SK-N-SH (cell line): ENCODE measurements around the gene NUMB. TPM values are rescaled to one million over a fixed set of nuclear protein-coding genes. Genes with fewer than 3 reads are reported as not detected.

ENCODE experiments used
- CTCF ChIA-PET: fragments of 300-600, 350-600 bp; formaldehyde crosslinking; extraction: SDS; loops from one replicate; lab custom pipeline; 2021; lab: Yijun Ruan, JAX
- POLR2A ChIA-PET: fragments of 350-600 bp; sonication (Branson Sonifier 250); formaldehyde crosslinking; extraction: SDS; loops from one replicate; lab custom pipeline; 2020; ENCODE audit warnings: antibody characterized with exemption, inconsistent platforms; lab: Yijun Ruan, JAX
- DNase-seq: peaks from one replicate; pipeline ENCODE4 v3.0.0; 2012
- H2AFZ ChIP-seq: fragments of 200-600 bp; sonication (generic); 2 replicates; pipeline ENCODE4 v1.8.1; 2016; ENCODE audit warnings: antibody characterized with exemption, mild to moderate bottlenecking, low read depth
- H3F3A ChIP-seq: fragments of 200-600 bp; sonication (generic); replicated peaks from 2 replicates; pipeline ENCODE3; 2016; ENCODE audit warnings: antibody characterized with exemption, mild to moderate bottlenecking; ENCODE audit not compliant: insufficient read depth
- H3K27ac ChIP-seq, 2 experiments: fragments of 200-500 bp in 1 of 2; fragments of 200-600 bp in 1 of 2; sonication (Bioruptor generic) in 1 of 2; sonication (generic), shearing (Covaris generic) in 1 of 2; 2 replicates each; pipeline versions ENCODE4 v1.5.1 to v1.6.1; 2014 to 2016; ENCODE audit warnings: low read depth in 2 of 2, inconsistent platforms in 1 of 2, low read length in 1 of 2, mild to moderate bottlenecking in 1 of 2, mixed read lengths in 1 of 2
- H3K27me3 ChIP-seq: fragments of 200-600 bp; sonication (generic), shearing (Covaris generic); 2 replicates; pipeline ENCODE4 v1.6.1; 2016; ENCODE audit warnings: mixed run types; ENCODE audit not compliant: insufficient read depth
- H3K36me3 ChIP-seq, 2 experiments: fragments of 200-500 bp in 1 of 2; fragments of 200-600 bp in 1 of 2; sonication (Bioruptor generic) in 1 of 2; sonication (generic) in 1 of 2; replicated peaks in 1 of 2; 2 replicates each; pipeline versions ENCODE3 to v1.5.1; 2014 to 2016; ENCODE audit warnings: low read length in 1 of 2, mild to moderate bottlenecking in 1 of 2; ENCODE audit not compliant: insufficient read depth in 2 of 2, control insufficient read depth in 1 of 2
- H3K4me1 ChIP-seq, 2 experiments: fragments of 200-500 bp in 1 of 2; fragments of 200-600 bp in 1 of 2; sonication (Bioruptor generic) in 1 of 2; sonication (generic), shearing (Covaris generic) in 1 of 2; 2 replicates each; pipeline versions ENCODE4 v1.5.1 to v1.6.1; 2014 to 2016; ENCODE audit warnings: low read depth in 1 of 2, low read length in 1 of 2, mixed run types in 1 of 2; ENCODE audit not compliant: insufficient read depth in 2 of 2, control insufficient read depth in 1 of 2
- H3K4me2 ChIP-seq: fragments of 200-600 bp; sonication (generic), shearing (Covaris generic); 2 replicates; pipeline ENCODE4 v1.6.1; 2017; ENCODE audit warnings: mixed run types
- H3K4me3 ChIP-seq, 2 experiments: fragments of 200-500 bp in 1 of 2; fragments of 200-600 bp in 1 of 2; sonication (Bioruptor generic) in 1 of 2; sonication (generic), shearing (Covaris generic) in 1 of 2; 2 replicates each; pipeline versions ENCODE4 v1.5.1 to v1.8.1; 2014 to 2016; ENCODE audit warnings: low read depth in 2 of 2, inconsistent platforms in 1 of 2, low read length in 1 of 2, mild to moderate bottlenecking in 1 of 2, mixed read lengths in 1 of 2, moderate library complexity in 1 of 2
- H3K79me2 ChIP-seq: fragments of 200-600 bp; sonication (generic); 2 replicates; pipeline ENCODE4 v1.8.1; 2017; ENCODE audit warnings: mild to moderate bottlenecking; ENCODE audit not compliant: insufficient read depth
- H3K9ac ChIP-seq: fragments of 200-600 bp; sonication (generic); 2 replicates; pipeline ENCODE4 v1.6.1; 2017; ENCODE audit warnings: mixed run types
- H3K9me2 ChIP-seq: fragments of 200-600 bp; sonication (generic); 2 replicates; pipeline ENCODE4 v1.6.1; 2017; ENCODE audit warnings: mixed run types
- H3K9me3 ChIP-seq: fragments of 200-600 bp; sonication (generic); 2 replicates; pipeline ENCODE4 v1.6.1; 2017; ENCODE audit warnings: mixed run types, mild to moderate bottlenecking, moderate library complexity
- H4K20me1 ChIP-seq: fragments of 200-600 bp; sonication (generic); 2 replicates; pipeline ENCODE4 v1.6.1; 2017; ENCODE audit warnings: mild to moderate bottlenecking, mixed run types; ENCODE audit not compliant: insufficient read depth
- CHD2 ChIP-seq: fragments of 150-350 bp; IDR thresholded peaks from 2 replicates; pipeline ENCODE4 v1.6.1; 2018; ENCODE audit warnings: low read length; ENCODE audit not compliant: partially characterized antibody
- CTCF ChIP-seq: fragments of 200-600 bp; sonication (generic); IDR thresholded peaks from 2 replicates; pipeline ENCODE4 v1.6.1; 2017; ENCODE audit warnings: antibody characterized with exemption, mild to moderate bottlenecking, moderate library complexity
- EP300 ChIP-seq, 2 experiments: IDR thresholded peaks; 2 replicates each; pipeline versions ENCODE4 v1.4.0 to v1.6.1; 2012; ENCODE audit warnings: borderline replicate concordance in 1 of 2, low read depth in 1 of 2, low read length in 1 of 2
- FOSL2 ChIP-seq: IDR thresholded peaks from 2 replicates; pipeline ENCODE4 v1.4.0; 2012; ENCODE audit warnings: low read depth, mild to moderate bottlenecking, moderate library complexity, borderline replicate concordance
- FOXJ3 ChIP-seq: sonication (generic); formaldehyde crosslinking; IDR thresholded peaks from 2 replicates; pipeline ENCODE4 v1.5.1; 2020; ENCODE audit warnings: mild to moderate bottlenecking, missing genetic modification reagents
- FOXM1 ChIP-seq: IDR thresholded peaks from 2 replicates; pipeline ENCODE4 v1.4.0; 2012; ENCODE audit warnings: low read depth, mild to moderate bottlenecking
- GABPA ChIP-seq: IDR thresholded peaks from 2 replicates; pipeline ENCODE4 v1.4.0; 2012; ENCODE audit warnings: low read depth, mild to moderate bottlenecking
- GATA2 ChIP-seq: sonication (generic); formaldehyde crosslinking; IDR thresholded peaks from 2 replicates; pipeline ENCODE4 v1.5.0; 2020; ENCODE audit warnings: mild to moderate bottlenecking, missing genetic modification reagents
- JUND ChIP-seq: IDR thresholded peaks from 2 replicates; pipeline ENCODE4 v1.4.0; 2012
- NFIC ChIP-seq: IDR thresholded peaks from 2 replicates; pipeline ENCODE4 v1.4.0; 2012; ENCODE audit warnings: borderline replicate concordance
- NRF1 ChIP-seq: IDR thresholded peaks from 2 replicates; pipeline ENCODE4 v1.6.1; 2012; ENCODE audit warnings: low read depth, mild to moderate bottlenecking, low read length
- POLR2AphosphoS5 ChIP-seq: IDR thresholded peaks from 2 replicates; pipeline ENCODE4 v1.6.1; 2012; ENCODE audit warnings: low read depth, low read length
- RAD21 ChIP-seq: IDR thresholded peaks from 2 replicates; pipeline ENCODE4 v1.6.1; 2012; ENCODE audit warnings: mild to moderate bottlenecking, low read length
- RCOR1 ChIP-seq: fragments of 150-350 bp; IDR thresholded peaks from 2 replicates; pipeline ENCODE4 v1.6.1; 2017; ENCODE audit warnings: antibody characterized with exemption, low read length
- REST ChIP-seq: IDR thresholded peaks from 2 replicates; pipeline ENCODE4 v1.6.1; 2012; ENCODE audit warnings: mild to moderate bottlenecking, low read depth, low read length, moderate library complexity
- TEAD4 ChIP-seq: IDR thresholded peaks from 2 replicates; pipeline ENCODE4 v1.4.0; 2012; ENCODE audit warnings: mild to moderate bottlenecking, borderline replicate concordance; ENCODE audit not compliant: insufficient read depth
- USF1 ChIP-seq: IDR thresholded peaks from 2 replicates; pipeline ENCODE4 v1.4.0; 2012; ENCODE audit warnings: low read depth, borderline replicate concordance
- ZBTB33 ChIP-seq: IDR thresholded peaks from 2 replicates; pipeline ENCODE4 v1.4.0; 2012; ENCODE audit warnings: low read depth, borderline replicate concordance
- WGBS: methylation state at CpG from one replicate; pipeline ENCODE4 v1.1.6; 2017; ENCODE audit warnings: low lambda C conversion rate; 5-methylcytosine and 5-hydroxymethylcytosine counted together
- polyA plus RNA-seq, 3 experiments: library from polyadenylated mRNA; depleted of rRNA; stranded (reverse); fragments of >200 nt; gene quantifications; 2 replicates each; pipeline ENCODE4 v1.2.3, GENCODE V29; 2012

Gene NUMB
- polyA plus RNA-seq, 1 of the 3 experiments (the other 2 are of a cell fraction): 58.4 TPM

GRCh38 chr14:73428353-73428824 is 30.0 kb downstream of the NUMB start:
- TF ChIP-seq EP300 (IDR thresholded peaks at IDR 0.05; ENCODE audit: borderline replicate concordance in 1 of 2, low read depth in 1 of 2, low read length in 1 of 2): no peak
- TF ChIP-seq GABPA: no peak
- no peak for TF ChIP-seq JUND
- no peaks in the 10 kb centered on the region for H3K9me2 ChIP-seq
- ChIA-PET POLR2A (no interaction called here), CTCF (no interaction called here)
- H3K4me3 ChIP-seq: no peak overlapping the region
- H4K20me1 ChIP-seq: peaks cover 66% of the 10 kb centered on the region
- peaks cover 0 to 7% of the 10 kb centered on the region in 2 experiments for H3K36me3 ChIP-seq
- DNase-seq: no peak
- H3K27ac ChIP-seq: peak overlapping the region in 1 of 2 experiments; percentile 27; a peak in 1 of 4 replicates
- no peak overlapping the region for H3K4me2 ChIP-seq
- no peak overlapping the region for H2AFZ ChIP-seq
- no peak overlapping the region for H3K9ac ChIP-seq
- no peaks in the 10 kb centered on the region for H3K27me3 ChIP-seq
- H3F3A ChIP-seq: peaks cover 9% of the 10 kb centered on the region
- no peaks in the 10 kb centered on the region for H3K9me3 ChIP-seq
- peaks cover 0 to 14% of the 10 kb centered on the region in 2 experiments; a peak in 2 of 4 replicates for H3K4me1 ChIP-seq
- peaks cover 98% of the 10 kb centered on the region for H3K79me2 ChIP-seq
- 83% methylated on average over 5 of the region's 5 CpGs for WGBS

GRCh38 chr14:73427516-73428264 is 30.7 kb downstream of the NUMB start:
- H3K9me3 ChIP-seq: no peaks in the 10 kb centered on the region
- no peaks in the 10 kb centered on the region for H3K27me3 ChIP-seq
- no peak overlapping the region for H3K4me3 ChIP-seq
- peaks cover 9% of the 10 kb centered on the region for H3F3A ChIP-seq
- no peak for DNase-seq
- no peak overlapping the region for H3K9ac ChIP-seq
- H3K36me3 ChIP-seq: peaks cover 0 to 7% of the 10 kb centered on the region in 2 experiments
- no peaks in the 10 kb centered on the region for H3K9me2 ChIP-seq
- H3K4me1 ChIP-seq: peaks cover 0 to 14% of the 10 kb centered on the region in 2 experiments; a peak in 2 of 4 replicates
- no peak for TF ChIP-seq POLR2AphosphoS5
- TF ChIP-seq RCOR1: no peak
- no peak for TF ChIP-seq REST
- no peak for TF ChIP-seq CHD2
- TF ChIP-seq ZBTB33: no peak
- TF ChIP-seq NFIC: no peak
- TF ChIP-seq RAD21: no peak
- TF ChIP-seq CTCF: no peak
- no peak for TF ChIP-seq JUND
- no peak for TF ChIP-seq USF1
- no peak for TF ChIP-seq NRF1
- TF ChIP-seq FOXM1: no peak
- TF ChIP-seq TEAD4: no peak
- TF ChIP-seq GATA2: no peak
- TF ChIP-seq FOXJ3 (CRISPR knock-in tag): no peak
- no peak for TF ChIP-seq FOSL2
- 94% methylated on average over 4 of the region's 4 CpGs for WGBS
- H3K4me2 ChIP-seq: 0 out of 2 replicates have a peak overlapping the region, but pooled peaks have one; percentile 1
- peaks cover 98% of the 10 kb centered on the region for H3K79me2 ChIP-seq
- no peak overlapping the region for H2AFZ ChIP-seq
- ChIA-PET CTCF (no interaction called here), POLR2A (no interaction called here)
- H3K27ac ChIP-seq: peak overlapping the region in 1 of 2 experiments; percentile 27; a peak in 1 of 4 replicates
- peaks cover 63% of the 10 kb centered on the region for H4K20me1 ChIP-seq
